Hematopoietic multipotent progenitor cell treated with erythropoietin and hydrocortisone succinate and interleukin-3 and kit ligand, for 15 days (in vitro differentiated cells): ENCODE results near the gene SLC19A2.
"Not testable (repeated sequence)": the region's sequence is repeated elsewhere in the genome, so short reads cannot be mapped to it uniquely, and the experiment has no call there.

Experiments used
- DNase-seq: peaks from one replicate; pipeline ENCODE4 v3.0.0-alpha.2; 2015; ENCODE audit warnings: low spot score

The SLC19A2 gene

DNA sequence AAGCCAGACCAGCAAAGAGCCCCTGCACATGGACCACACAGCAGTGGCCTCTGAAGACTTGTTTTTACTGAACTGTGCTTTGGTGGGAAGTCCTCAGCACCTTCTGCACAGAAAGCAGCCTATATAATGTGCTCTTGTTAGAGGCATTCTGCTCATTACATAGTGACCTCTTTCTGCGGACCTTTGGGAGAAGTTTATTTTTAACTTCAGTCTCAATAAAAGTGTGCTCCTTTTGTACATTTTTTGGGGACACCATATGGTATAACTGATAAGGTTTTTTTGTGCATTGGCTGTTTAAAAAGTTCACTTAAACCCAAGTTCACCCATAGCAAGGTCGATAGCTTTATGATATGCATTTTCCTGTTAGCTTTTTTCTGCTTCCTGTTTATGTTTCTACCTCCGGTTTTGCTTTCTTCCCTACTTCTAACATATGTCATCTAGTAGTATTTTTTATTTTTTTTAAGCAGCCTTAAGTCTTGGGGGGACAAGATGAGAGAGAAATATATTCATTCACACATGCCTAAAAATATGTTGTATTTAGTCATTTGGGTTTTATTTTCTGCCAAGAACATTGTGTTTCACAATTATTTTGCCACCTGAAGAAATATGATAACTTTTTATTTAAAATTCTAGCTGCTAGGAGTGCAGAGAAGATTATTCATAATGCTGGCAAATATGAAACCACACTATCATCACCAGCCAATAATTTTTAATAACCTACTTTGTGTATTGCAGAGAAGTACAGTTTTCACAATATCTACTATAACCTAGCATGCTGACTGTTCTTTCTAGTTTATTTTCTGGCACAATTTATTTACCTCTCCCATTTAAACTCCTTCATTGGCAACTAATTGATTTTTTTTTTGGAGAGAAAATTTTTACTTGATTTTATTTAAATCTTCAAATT is 22.9 kb upstream of the SLC19A2 start:
- peak; percentile 4 for DNase-seq

- DNase-seq, result no peak
Measured at GRCh38 chr1:169507413-169507812, 21.7 kb upstream of the SLC19A2 start.

GRCh38 chr1:169503601-169504000 is 17.9 kb upstream of the SLC19A2 start:
- not testable (repeated sequence) for DNase-seq

DNA sequence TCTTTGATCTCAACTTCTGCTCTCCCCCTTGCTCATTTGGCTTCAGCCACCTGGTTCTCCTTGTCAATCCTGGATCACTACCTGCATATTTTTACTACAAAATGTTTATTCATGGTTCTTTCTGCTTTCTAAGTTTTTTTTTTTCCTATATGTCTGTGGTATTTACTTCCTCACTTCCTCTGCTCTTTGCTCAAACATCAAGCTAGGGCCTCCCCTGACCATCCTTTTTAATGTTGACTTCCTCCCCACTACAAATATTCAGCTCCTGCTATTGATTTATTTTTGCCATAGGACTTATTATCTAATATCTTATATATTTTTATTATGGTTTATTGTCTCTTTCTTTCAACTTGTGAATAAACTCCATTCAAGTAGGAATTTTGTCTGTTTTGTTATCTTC is 14.1 kb upstream of the SLC19A2 start:
- no peak for DNase-seq

DNA sequence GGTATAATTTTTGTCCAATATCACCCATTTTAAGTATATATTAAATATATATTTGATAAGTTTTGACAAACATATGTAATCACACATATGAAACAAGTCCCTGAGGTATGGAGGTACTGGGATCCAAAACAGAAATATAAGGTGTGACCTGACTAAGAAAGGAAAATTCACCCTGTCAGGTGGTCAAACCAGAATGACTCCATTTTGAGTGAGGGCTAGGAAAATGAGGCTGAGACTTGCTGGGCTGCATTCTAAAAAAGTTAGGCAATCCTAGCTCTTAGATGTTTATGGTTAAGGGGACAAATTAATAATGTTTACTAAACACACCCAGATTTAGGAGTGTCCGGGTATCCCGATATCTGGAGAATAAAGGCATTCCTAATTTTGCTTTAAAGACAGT is 11.6 kb upstream of the SLC19A2 start:
- no peak for DNase-seq

- no peak for DNase-seq
Measured at GRCh38 chr1:169495916-169496315, 10.2 kb upstream of the SLC19A2 start.

DNA sequence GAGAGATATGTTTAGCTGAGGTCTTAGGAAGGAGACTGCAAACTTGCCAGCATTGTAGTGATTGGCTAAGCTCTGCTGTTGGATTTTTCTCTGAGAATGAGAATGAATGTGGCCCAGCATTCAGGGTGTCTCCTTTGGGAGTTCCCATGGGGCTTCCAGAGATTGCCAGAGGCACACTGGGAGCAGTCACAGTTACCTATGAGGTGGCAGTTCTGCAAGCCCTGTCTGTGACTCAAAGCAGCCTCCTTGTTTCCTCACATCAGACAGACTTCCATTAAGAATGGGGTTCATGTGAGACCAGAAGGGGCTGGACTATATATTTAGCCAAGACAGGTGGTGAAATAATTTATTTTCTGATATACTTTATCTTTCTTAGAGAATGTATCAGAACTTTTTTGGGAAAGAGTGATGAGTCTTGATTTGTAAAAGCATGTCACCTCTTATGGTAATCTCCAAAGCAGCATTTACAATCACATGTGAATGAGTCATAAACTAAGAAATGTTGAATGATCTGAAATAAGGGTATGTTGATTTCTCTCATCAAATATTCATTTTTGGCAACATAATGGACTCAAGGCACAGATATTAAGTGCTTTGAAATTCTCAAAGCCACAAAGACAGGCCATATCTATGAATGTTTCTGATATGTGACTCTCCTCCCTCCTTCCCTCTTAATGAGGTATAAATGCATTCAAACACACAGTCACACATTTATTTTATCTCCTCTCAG is 9.5 kb upstream of the SLC19A2 start:
- no peak for DNase-seq

DNA sequence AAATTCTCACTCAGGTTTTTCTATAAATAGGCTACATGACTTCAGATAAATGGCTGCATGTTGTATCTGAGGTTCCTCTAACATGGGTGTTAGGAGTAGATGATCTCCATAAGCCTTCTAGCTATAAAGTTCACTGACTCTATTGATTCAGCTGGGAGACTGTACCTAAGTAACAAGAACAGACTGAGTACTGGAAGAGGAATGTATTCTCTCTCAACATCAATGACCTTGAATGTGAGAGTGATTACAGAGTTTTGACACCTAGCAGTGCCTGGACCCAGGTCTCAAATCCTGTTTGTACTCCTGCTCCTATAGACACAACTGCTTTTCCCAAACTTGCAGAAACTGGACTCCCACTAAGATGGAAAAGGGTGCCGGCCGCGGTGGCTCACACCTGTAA is 8.6 kb upstream of the SLC19A2 start:
- DNase-seq, result no peak

DNA sequence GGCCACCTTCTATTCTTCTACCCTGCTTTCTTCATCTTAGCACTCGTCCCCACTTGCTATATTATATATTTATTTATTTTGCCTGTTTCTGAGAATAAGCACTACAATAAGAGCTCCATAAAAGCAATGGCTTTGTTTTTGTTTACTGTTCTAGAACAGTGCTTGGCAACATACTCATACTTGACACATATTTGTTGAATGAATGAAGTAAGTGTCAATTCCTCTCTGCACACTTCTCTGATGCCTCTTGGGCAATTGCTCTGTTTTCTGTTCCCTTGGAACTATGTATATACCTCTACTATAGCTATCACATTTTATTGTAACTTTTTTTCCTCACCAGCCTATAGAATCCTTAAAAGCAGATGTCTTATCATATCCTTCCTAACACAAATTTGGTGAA is 7.5 kb upstream of the SLC19A2 start:
- DNase-seq, result no peak

DNA sequence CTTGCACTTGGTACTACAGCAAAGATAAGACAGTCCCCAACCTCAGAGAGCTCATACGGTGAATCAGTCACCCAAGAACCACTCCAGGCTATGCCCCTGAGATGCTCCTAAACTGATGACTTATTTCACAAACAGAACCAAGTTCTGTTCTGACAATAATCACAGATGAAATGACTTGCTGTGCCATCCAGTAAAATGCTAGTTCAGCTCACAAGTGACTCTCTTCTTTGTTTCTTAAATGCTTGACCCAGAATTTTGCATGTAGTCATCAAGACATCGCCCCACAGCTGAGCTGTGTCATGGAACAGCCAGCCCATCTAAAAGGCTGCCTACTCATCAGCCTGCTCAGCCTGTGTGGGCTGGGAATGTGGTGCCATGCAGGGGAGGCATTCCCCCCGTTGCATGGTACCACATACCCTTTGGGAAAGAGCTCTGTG is 6.1 kb upstream of the SLC19A2 start:
- no peak for DNase-seq

- no peak for DNase-seq
Measured at GRCh38 chr1:169488157-169488556, 2.4 kb upstream of the SLC19A2 start.

DNA sequence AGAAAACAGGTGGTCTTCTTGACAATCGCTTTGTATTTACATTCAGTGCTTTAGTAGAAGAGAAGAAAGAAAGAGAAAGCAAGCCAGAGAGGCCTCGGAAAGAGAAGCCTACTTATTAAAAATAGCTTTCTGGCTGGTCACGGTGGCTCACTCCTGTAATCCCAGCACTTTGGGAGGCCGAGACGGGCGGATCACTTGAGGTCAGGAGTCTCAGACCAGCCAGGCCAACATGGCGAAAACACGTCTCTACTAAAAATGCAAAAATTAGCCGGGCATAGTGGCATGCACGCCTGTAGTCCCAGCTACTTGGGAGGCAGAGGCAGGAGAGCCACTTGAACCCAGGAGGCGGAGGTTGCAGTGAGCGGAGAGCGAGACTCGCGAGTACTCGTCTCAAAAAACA is 1.8 kb upstream of the SLC19A2 start:
- DNase-seq, result no peak

- no peak for DNase-seq
Measured at GRCh38 chr1:169487133-169487532, 1.4 kb upstream of the SLC19A2 start.

DNA sequence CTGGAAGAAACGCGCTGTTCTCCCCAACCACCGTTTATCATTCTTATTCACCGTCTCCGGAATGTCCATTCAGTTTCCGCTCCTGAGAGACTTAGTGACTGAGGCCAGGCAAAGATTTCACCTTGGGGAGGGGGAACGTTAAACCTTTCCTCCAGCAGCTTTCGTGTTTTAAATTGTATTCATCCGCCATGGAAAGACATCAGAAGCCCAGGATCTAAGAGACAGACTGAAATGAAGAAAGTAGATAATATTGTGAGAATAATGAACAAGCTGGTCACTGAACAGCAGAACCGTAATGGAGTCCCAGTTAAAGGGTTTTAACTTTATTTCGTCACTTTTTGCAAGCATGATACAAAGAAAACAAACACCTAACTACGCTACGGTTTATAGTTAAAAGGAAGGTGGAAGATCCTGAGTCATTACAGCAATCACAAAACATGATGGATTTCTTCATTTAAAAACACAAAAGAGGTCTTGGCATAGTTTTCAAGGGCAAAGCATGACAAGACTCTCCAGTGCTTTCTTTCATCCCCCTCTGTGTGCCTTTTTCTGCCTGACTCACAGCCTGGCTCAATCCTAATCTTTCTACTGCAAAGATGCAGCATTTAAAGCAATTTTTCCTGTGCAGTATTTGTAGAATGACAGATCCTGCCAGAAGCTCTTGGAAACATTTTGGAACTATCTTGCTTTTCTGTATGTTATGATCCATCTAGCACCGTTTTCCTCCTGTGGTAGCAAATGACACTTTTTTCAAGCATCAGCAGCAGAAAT is 722 bp upstream of the SLC19A2 start:
- no peak for DNase-seq

- peak; percentile 22 for DNase-seq
Measured at GRCh38 chr1:169484683-169485430, 887 bp downstream of the SLC19A2 start.

GRCh38 chr1:169484101-169484500 is 1.6 kb downstream of the SLC19A2 start:
- no peak for DNase-seq

GRCh38 chr1:169483500-169483966 is 2.2 kb downstream of the SLC19A2 start:
- no peak for DNase-seq

DNA sequence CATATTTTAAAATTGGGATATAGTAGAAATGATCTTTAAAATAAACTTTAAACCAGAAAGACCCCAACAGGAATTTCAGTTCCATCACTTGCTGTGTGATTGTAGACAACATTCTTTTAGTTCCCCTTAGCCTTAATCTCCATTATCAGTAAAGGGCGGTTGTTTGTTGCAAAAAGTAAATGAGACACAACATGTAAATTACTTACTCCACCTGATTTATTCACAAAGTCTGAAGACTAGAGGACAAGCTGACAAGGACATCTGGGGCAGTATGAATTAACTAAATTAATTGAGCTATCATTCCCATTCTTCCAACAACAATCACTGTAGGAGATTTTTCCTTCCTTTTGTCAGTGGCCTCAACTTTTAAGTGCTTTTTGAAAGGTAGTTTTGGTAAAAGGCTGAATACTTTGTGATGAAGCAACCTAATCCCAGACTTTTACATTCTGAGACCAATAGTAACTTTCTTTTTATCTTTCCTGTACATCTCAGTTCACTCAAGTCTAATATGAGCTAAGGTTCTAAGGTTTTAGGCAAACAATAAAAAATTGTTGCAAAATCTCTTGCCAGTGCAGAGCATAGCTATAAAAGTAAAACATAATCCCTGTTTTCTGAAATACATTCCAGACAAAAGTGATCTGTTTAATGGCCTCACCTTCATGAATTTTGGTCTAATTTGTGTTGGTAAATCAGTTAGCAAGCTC is 6.2 kb downstream of the SLC19A2 start:
- DNase-seq, result no peak

- DNase-seq, result no peak
Measured at GRCh38 chr1:169478094-169478672, 7.6 kb downstream of the SLC19A2 start.

- DNase-seq, result no peak
Measured at GRCh38 chr1:169475806-169476387, 9.8 kb downstream of the SLC19A2 start.
